HepG2 (cell line): ENCODE results near the gene UGP2. TPM values are rescaled to one million over a fixed set of nuclear protein-coding genes. Genes with fewer than 3 reads are reported as not detected.
A peak's percentile ranks its signal among the peaks of the same experiment; 100 is the strongest.

Experiments used
- DZIP1 ChIP-seq: sonication (generic); formaldehyde crosslinking; IDR thresholded peaks from 2 replicates; pipeline ENCODE4 v1.5.0; 2020; ENCODE audit warnings: mild to moderate bottlenecking, missing genetic modification reagents
- E2F2 ChIP-seq: sonication (generic); formaldehyde crosslinking; IDR thresholded peaks from 2 replicates; pipeline ENCODE4 v1.4.0; 2020; ENCODE audit warnings: missing genetic modification reagents, borderline replicate concordance
- FOXC1 ChIP-seq: sonication (generic); formaldehyde crosslinking; IDR thresholded peaks from 2 replicates; pipeline ENCODE4 v1.8.0; 2022; ENCODE audit warnings: mild to moderate bottlenecking, missing genetic modification reagents, borderline replicate concordance
- GMEB2 ChIP-seq: IDR thresholded peaks from 2 replicates; pipeline ENCODE4 v1.6.1; 2016; ENCODE audit warnings: missing biosample characterization, missing genetic modification reagents, low read depth
- HNRNPUL1 ChIP-seq: fragments of 200-400 bp; formaldehyde crosslinking; IDR thresholded peaks from 2 replicates; pipeline ENCODE4 v1.6.1; 2017; ENCODE audit warnings: low read depth, mild to moderate bottlenecking, low read length, moderate library complexity
- KDM6A ChIP-seq: IDR thresholded peaks from 2 replicates; pipeline ENCODE4 v1.6.1; 2016; ENCODE audit warnings: low read depth
- MEF2D ChIP-seq: sonication (generic); formaldehyde crosslinking; IDR thresholded peaks from 2 replicates; pipeline ENCODE4 v1.5.1; 2020; ENCODE audit warnings: mild to moderate bottlenecking, missing genetic modification reagents
- PAX8 ChIP-seq: sonication (generic); formaldehyde crosslinking; IDR thresholded peaks from 2 replicates; pipeline ENCODE4 v1.8.0; 2022; ENCODE audit warnings: mild to moderate bottlenecking, missing genetic modification reagents, borderline replicate concordance
- ZBTB33 ChIP-seq: sonication (generic); formaldehyde crosslinking; IDR thresholded peaks from 2 replicates; pipeline ENCODE4 v1.4.0; 2020; ENCODE audit warnings: missing genetic modification reagents
- ZBTB44 ChIP-seq: sonication (generic); formaldehyde crosslinking; IDR thresholded peaks from 2 replicates; pipeline ENCODE4 v1.4.0; 2020; ENCODE audit warnings: missing genetic modification reagents
- ZHX1 ChIP-seq: sonication (generic); formaldehyde crosslinking; IDR thresholded peaks from 2 replicates; pipeline ENCODE4 v1.8.1; 2022; ENCODE audit warnings: low read depth, mild to moderate bottlenecking, missing genetic modification reagents
- ZNF160 ChIP-seq: sonication (generic); formaldehyde crosslinking; IDR thresholded peaks from 2 replicates; pipeline ENCODE4 v1.8.0; 2022; ENCODE audit warnings: mild to moderate bottlenecking, inconsistent platforms, missing genetic modification reagents
- ZNF33A ChIP-seq: sonication (generic); formaldehyde crosslinking; IDR thresholded peaks from 2 replicates; pipeline ENCODE4 v1.5.1; 2020; ENCODE audit warnings: missing genetic modification reagents, mild to moderate bottlenecking, moderate library complexity, borderline replicate concordance
- ZNF549 ChIP-seq: sonication (generic); formaldehyde crosslinking; IDR thresholded peaks from 2 replicates; pipeline ENCODE4 v1.5.0; 2020; ENCODE audit warnings: missing genetic modification reagents
- ZNF800 ChIP-seq: sonication (generic); formaldehyde crosslinking; IDR thresholded peaks from 2 replicates; pipeline ENCODE4 v1.4.0; 2020; ENCODE audit warnings: missing genetic modification reagents
- polyA plus RNA-seq, 8 experiments: library from polyadenylated mRNA; depleted of rRNA in 3 of 8; stranded (reverse) in 7 of 8; unstranded in 1 of 8; fragments of >200 nt; fragmentation: Illumina TruSeq in 4 of 8; extraction: Trizol in 4 of 8; gene quantifications; 2 replicates each; pipeline versions ENCODE4 v1.2.1 to v1.2.3, GENCODE V29; 2011 to 2016; ENCODE audit warnings: low read depth in 4 of 8, missing spikeins in 1 of 8, mixed read lengths in 1 of 8; ENCODE audit not compliant: insufficient read depth in 1 of 8
- total RNA-seq, 5 experiments: library from RNA; depleted of rRNA; stranded (reverse); fragments of >200 nt; fragmentation: Illumina TruSeq; extraction: Trizol; gene quantifications; 2 replicates each; pipeline ENCODE4 v1.2.3, GENCODE V29; 2016; ENCODE audit warnings: low read depth in 1 of 5

Gene UGP2
- total and polyA plus RNA-seq, 2 of the 13 experiments (the other 11 are each of a cell fraction or from before 2014, with no cell fraction given), result 96.0 to 134 TPM

GRCh38 chr2:63827749-63828148, 13.9 kb upstream of the UGP2 start (continued):
- TF ChIP-seq DZIP1 (CRISPR knock-in tag) (no peak), E2F2 (no peak), FOXC1 (CRISPR knock-in tag) (no peak), HNRNPUL1 (no peak), ZNF33A (CRISPR knock-in tag) (no peak), ZNF800 (no peak; the same call in 1 of the 2 replicates), KDM6A (CRISPR knock-in tag) (no peak), ZBTB44 (no peak), ZNF549 (CRISPR knock-in tag) (no peak), MEF2D (CRISPR knock-in tag) (peak; percentile 100), ZNF160 (no peak), ZHX1 (CRISPR knock-in tag) (no peak), PAX8 (CRISPR knock-in tag) (no peak), GMEB2 (no peak), ZBTB33 (no peak)
